OCI-LY1 (cell line): ENCODE measurements around the gene KSR1.
"Not testable (repeated sequence)": the region's sequence is repeated elsewhere in the genome, so short reads cannot be mapped to it uniquely, and the experiment has no call there.

Source experiments
- H2AFZ ChIP-seq: fragments of 200-600 bp; sonication (generic), shearing (Covaris generic); 2 replicates; pipeline ENCODE4 v1.6.0; 2014; ENCODE audit warnings: antibody characterized with exemption, mild to moderate bottlenecking, low read length
- H3F3A ChIP-seq: fragments of 200-600 bp; sonication (generic), shearing (Covaris generic); 2 replicates; pipeline ENCODE4 v1.6.0; 2014; ENCODE audit warnings: mild to moderate bottlenecking, antibody characterized with exemption, low read length, moderate library complexity; ENCODE audit not compliant: insufficient read depth
- H3K27ac ChIP-seq: fragments of 200-600 bp; sonication (generic); 2 replicates; pipeline ENCODE4 v1.5.1; 2014; ENCODE audit warnings: low read length, mixed run types, mild to moderate bottlenecking, low read depth; ENCODE audit not compliant: poor library complexity, severe bottlenecking
- H3K27me3 ChIP-seq: fragments of 200-600 bp; sonication (generic); 2 replicates; pipeline ENCODE4 v1.6.0; 2014; ENCODE audit warnings: antibody characterized with exemption, mild to moderate bottlenecking, low read length, moderate library complexity; ENCODE audit not compliant: insufficient read depth
- H3K36me3 ChIP-seq: fragments of 200-600 bp; sonication (generic); 2 replicates; pipeline ENCODE4 v1.6.1; 2014; ENCODE audit warnings: mild to moderate bottlenecking, antibody characterized with exemption, low read length, moderate library complexity, mixed read lengths; ENCODE audit not compliant: insufficient read depth
- H3K4me1 ChIP-seq: fragments of 200-600 bp; sonication (generic); 2 replicates; pipeline ENCODE4 v1.5.1; 2014; ENCODE audit warnings: mild to moderate bottlenecking, low read length, moderate library complexity; ENCODE audit not compliant: insufficient read depth, severe bottlenecking
- H3K4me2 ChIP-seq: fragments of 200-600 bp; sonication (generic), shearing (Covaris generic); 2 replicates; pipeline ENCODE4 v1.6.1; 2014; ENCODE audit warnings: low read length
- H3K4me3 ChIP-seq: fragments of 200-600 bp; sonication (generic); 2 replicates; pipeline ENCODE4 v1.5.1; 2014; ENCODE audit warnings: low read length, low read depth, mild to moderate bottlenecking, mixed read lengths; ENCODE audit not compliant: poor library complexity, severe bottlenecking
- H3K79me2 ChIP-seq: fragments of 200-600 bp; shearing (Covaris generic); 2 replicates; pipeline ENCODE4 v1.6.1; 2016; ENCODE audit warnings: mixed run types, low read length, mixed read lengths; ENCODE audit not compliant: insufficient read depth
- H3K9ac ChIP-seq: fragments of 200-600 bp; sonication (generic), shearing (Covaris generic); 2 replicates; pipeline ENCODE4 v1.6.1; 2014; ENCODE audit warnings: mild to moderate bottlenecking, low read length, mixed read lengths
- H3K9me2 ChIP-seq: fragments of 200-600 bp; sonication (generic), shearing (Covaris generic); 2 replicates; pipeline ENCODE4 v1.6.1; 2014; ENCODE audit warnings: low read depth, mild to moderate bottlenecking, low read length, mixed read lengths
- H3K9me3 ChIP-seq: fragments of 200-600 bp; shearing (Covaris generic); 2 replicates; pipeline ENCODE4 v1.6.1; 2014; ENCODE audit warnings: low read length, mixed read lengths
- H4K20me1 ChIP-seq: fragments of 200-600 bp; sonication (generic), shearing (Covaris generic); 2 replicates; pipeline ENCODE4 v1.6.0; 2016; ENCODE audit warnings: mild to moderate bottlenecking, low read length; ENCODE audit not compliant: insufficient read depth
- CTCF ChIP-seq: fragments of 200-600 bp; sonication (generic), shearing (Covaris generic); IDR thresholded peaks from 2 replicates; pipeline ENCODE4 v1.5.1; 2017; ENCODE audit warnings: mild to moderate bottlenecking, antibody characterized with exemption, low read length, moderate library complexity, mixed read lengths
- EZH2 ChIP-seq: fragments of 200-600 bp; sonication (generic), shearing (Covaris generic); IDR thresholded peaks from 2 replicates; pipeline ENCODE4 v1.8.0; 2017; ENCODE audit warnings: borderline replicate concordance, mixed run types, mild to moderate bottlenecking, antibody characterized with exemption, low read length, moderate library complexity, mixed read lengths

Gene KSR1

GRCh38 chr17:27664606-27664965, 208.3 kb downstream of the KSR1 start:
- Histone ChIP-seq H4K20me1 (no peaks in the 10 kb centered on the region), H3K4me1 (no peaks in the 10 kb centered on the region), H3K9ac (no peak overlapping the region), H3K27me3 (no peaks in the 10 kb centered on the region), H3K9me3 (no peaks in the 10 kb centered on the region), H3K9me2 (no peaks in the 10 kb centered on the region), H3K36me3 (no peaks in the 10 kb centered on the region), H3K4me2 (no peak overlapping the region), H3F3A (no peaks in the 10 kb centered on the region), H2AFZ (no peak overlapping the region), H3K79me2 (no peaks in the 10 kb centered on the region), H3K4me3 (no peak overlapping the region), H3K27ac (no peak overlapping the region)
- TF ChIP-seq CTCF = no peak
- no peak for TF ChIP-seq EZH2

GRCh38 chr17:27665549-27665948, 209.3 kb downstream of the KSR1 start:
- Histone ChIP-seq H2AFZ (no peak overlapping the region), H3F3A (no peaks in the 10 kb centered on the region), H3K4me3 (no peak overlapping the region), H3K9me3 (no peaks in the 10 kb centered on the region), H3K4me2 (no peak overlapping the region), H4K20me1 (no peaks in the 10 kb centered on the region), H3K36me3 (no peaks in the 10 kb centered on the region), H3K9me2 (no peaks in the 10 kb centered on the region), H3K4me1 (no peaks in the 10 kb centered on the region), H3K27me3 (no peaks in the 10 kb centered on the region), H3K79me2 (no peaks in the 10 kb centered on the region), H3K27ac (no peak overlapping the region), H3K9ac (no peak overlapping the region)
- TF ChIP-seq EZH2 = no peak

DNA sequence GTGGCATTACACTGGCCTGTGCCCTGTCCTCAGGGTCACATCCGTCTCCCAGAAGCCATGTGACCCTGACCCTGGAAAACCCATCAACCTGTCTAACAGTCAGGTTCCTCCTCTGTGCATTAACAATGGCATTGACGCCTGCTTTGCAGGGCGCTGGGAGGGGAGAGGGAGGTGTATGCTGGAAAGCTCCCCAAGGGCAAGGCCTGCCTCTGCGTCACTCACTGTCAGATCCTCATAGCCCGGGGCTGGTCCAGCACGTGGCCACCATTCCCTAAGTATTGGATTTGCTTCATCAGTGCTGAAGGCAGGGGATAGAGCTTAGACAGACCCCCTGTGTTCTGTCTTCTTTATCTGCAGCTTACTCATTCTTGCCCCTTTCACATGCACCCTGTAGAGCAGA, 210.0 kb downstream of the KSR1 start:
- H3K4me3 ChIP-seq, H4K20me1 ChIP-seq, H3K27me3 ChIP-seq, H3K27ac ChIP-seq, H3K4me1 ChIP-seq, H3K9me2 ChIP-seq, H3K9ac ChIP-seq, H3K4me2 ChIP-seq, H3K79me2 ChIP-seq, H3K9me3 ChIP-seq, H2AFZ ChIP-seq, H3K36me3 ChIP-seq, H3F3A ChIP-seq: not testable (repeated sequence)

DNA sequence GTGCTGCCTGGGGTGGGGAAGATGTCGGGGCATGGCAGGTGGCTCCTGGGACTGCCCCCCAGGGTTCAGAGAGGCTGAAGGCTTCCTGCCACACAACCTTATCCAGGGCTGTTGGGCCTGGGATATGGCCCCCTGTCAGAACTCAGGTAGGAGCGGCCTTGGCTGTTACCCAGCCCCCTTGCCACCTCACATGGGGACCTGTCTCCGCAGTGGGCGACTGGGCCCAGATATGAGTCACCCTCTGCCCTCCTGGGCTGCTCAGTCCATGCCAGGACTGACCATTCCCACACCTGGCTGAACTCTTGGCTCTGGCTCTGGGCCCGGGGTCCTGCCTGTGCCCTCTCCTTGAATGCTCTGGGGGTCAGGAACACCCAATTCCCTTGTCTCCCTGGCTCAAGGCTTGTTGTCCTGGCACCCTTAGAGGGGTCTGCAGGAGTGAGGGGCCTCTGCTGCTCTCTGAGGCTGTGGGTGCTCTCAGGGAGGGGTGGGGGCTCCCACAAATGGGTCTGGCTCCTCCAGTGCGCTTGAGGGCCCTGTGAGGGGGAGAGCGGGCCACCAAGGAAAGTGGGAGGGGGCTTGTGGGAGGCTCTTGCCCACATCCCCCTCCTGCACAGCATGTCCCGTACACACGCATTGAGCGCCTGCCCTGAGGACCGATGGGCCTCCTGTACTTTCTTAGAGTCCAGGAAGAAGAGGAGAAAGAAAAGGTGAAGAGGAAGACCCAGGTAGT, 210.7 kb downstream of the KSR1 start:
- Histone ChIP-seq H3K79me2 (no peaks in the 10 kb centered on the region), H3K9ac (no peak overlapping the region), H2AFZ (no peak overlapping the region), H3K36me3 (no peaks in the 10 kb centered on the region), H4K20me1 (no peaks in the 10 kb centered on the region), H3K27me3 (no peaks in the 10 kb centered on the region), H3K27ac (no peak overlapping the region), H3K4me3 (no peak overlapping the region), H3K4me1 (no peaks in the 10 kb centered on the region), H3K9me2 (no peaks in the 10 kb centered on the region), H3K9me3 (no peaks in the 10 kb centered on the region), H3K4me2 (no peak overlapping the region), H3F3A (no peaks in the 10 kb centered on the region)
- no peak for TF ChIP-seq EZH2
